Fibroblast of skin of scalp (primary cell): ENCODE measurements around the gene SFTPD.
"Not testable (repeated sequence)": the region's sequence is repeated elsewhere in the genome, so short reads cannot be mapped to it uniquely, and the experiment has no call there.

Source experiments
- DNase-seq: peaks from one replicate; pipeline ENCODE4 v3.0.0-alpha.2; 2013

SFTPD gene

GRCh38 chr10:79923669-79924068, 25.2 kb downstream of the SFTPD start:
- no peak for DNase-seq

GRCh38 chr10:79923145-79923544, 25.8 kb downstream of the SFTPD start:
- DNase-seq = no peak

GRCh38 chr10:79922011-79922412, 26.9 kb downstream of the SFTPD start:
- DNase-seq = not testable (repeated sequence)

GRCh38 chr10:79915838-79916237, 33.1 kb downstream of the SFTPD start:
- DNase-seq = not testable (repeated sequence)

- DNase-seq = peak; percentile 15
Observed at GRCh38 chr10:79914512-79914911, 34.4 kb downstream of the SFTPD start.

- DNase-seq = no peak
Observed at GRCh38 chr10:79910836-79911235, 38.1 kb downstream of the SFTPD start.

GRCh38 chr10:79910344-79910743, 38.6 kb downstream of the SFTPD start:
- DNase-seq = no peak

- DNase-seq = peak; percentile 39
Observed at GRCh38 chr10:79905322-79906314, 43.3 kb downstream of the SFTPD start.

GRCh38 chr10:79904671-79905321, 44.1 kb downstream of the SFTPD start:
- peak; percentile 70 for DNase-seq

GRCh38 chr10:79901571-79901970, 47.3 kb downstream of the SFTPD start:
- DNase-seq = not testable (repeated sequence)

- peak; percentile 55 for DNase-seq
Observed at GRCh38 chr10:79898597-79899325, 50.1 kb downstream of the SFTPD start.

GRCh38 chr10:79892896-79893295, 56.0 kb downstream of the SFTPD start:
- DNase-seq = not testable (repeated sequence)

GRCh38 chr10:79890469-79890868, 58.4 kb downstream of the SFTPD start:
- DNase-seq = no peak

GRCh38 chr10:79888984-79889383, 59.9 kb downstream of the SFTPD start:
- not testable (repeated sequence) for DNase-seq
